HG03469 (cell line): ENCODE measurements around the gene SCGB1C1.
"Not testable (repeated sequence)": the region's sequence is repeated elsewhere in the genome, so short reads cannot be mapped to it uniquely, and the experiment has no call there.

Experiments
- ATAC-seq: cut with Tn5 transposase; IDR thresholded peaks from one replicate; pipeline ENCODE4 v1.9.1; 2021; ENCODE audit warnings: mild to moderate bottlenecking, moderate library complexity, moderate number of reproducible peaks; ENCODE audit not compliant: unreplicated experiment

The SCGB1C1 gene

DNA sequence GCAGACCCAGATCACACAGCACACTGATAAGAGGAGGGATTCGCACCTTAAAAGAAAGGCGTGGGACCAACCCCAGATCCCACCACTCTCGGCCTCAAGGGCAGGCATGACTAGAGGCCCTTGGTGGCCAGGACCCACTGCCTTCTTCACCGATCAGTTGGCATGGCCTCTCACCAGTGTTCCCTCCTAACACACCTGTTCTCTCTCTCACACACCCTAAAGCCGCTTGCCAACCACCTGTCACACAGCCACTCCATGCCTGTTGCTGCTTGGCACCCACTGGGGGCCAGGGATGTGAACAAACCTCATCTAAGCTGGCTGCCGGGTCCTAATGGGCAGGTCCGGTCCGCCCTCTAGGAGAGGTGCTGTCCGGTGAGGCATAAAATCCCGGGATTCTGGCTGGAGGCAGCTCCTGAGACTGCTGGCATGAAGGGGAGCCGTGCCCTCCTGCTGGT, at the start of gene SCGB1C1:
SCGB1C1 (plus strand) TSS at position 405 of the 455 bp plus-strand sequence; CDS start at position 427, 22 bp downstream.
- not testable (repeated sequence) for ATAC-seq

DNA sequence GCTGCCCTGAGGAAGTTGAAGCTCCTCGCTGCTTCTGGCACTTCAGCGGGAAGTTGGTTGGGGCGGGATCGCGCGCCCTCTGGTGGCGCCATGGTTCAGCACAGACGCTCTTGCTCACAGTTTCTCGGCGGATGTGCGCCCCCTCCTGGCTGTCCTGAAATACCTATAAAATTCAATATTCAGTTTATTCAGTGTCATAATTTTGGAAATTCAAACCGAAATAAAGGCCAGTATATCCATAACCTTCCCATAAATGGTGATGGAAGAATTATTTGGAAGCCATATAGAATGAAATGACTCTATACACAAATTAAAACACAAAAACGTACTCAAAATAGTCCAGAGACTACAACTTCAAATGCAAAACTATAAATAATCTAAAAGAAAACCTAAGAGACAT, 12.6 kb upstream of the SCGB1C1 start:
- not testable (repeated sequence) for ATAC-seq

DNA sequence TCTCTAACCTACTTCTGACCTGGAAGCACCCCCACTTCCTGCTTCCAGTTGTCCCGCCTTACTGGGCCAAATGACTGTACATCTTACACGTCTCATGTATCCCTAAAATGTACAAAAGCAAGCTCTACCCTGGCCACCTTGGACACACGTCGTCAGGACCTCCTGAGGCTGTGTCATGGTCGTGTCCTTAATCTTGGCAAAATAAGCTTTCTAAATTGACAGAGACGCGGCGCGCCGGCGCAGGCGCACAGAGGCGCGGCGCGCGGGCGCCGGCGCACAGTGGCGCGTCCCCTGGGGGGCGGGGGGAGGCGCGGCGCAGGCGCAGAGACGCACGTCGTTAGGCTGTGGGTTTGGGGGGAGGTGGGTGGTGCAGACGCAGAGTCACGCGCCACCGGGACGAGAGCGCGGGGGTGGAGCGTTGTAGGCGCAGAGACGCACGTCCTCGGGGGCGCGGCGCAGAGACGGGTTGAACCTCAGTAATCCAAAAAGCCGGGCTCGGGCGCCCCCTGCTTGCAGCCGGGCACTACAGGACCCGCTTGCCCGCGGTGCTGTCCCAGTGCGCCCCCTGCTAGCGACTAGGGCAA, 3.6 kb upstream of the SCGB1C1 start:
- ATAC-seq, result not testable (repeated sequence)

DNA sequence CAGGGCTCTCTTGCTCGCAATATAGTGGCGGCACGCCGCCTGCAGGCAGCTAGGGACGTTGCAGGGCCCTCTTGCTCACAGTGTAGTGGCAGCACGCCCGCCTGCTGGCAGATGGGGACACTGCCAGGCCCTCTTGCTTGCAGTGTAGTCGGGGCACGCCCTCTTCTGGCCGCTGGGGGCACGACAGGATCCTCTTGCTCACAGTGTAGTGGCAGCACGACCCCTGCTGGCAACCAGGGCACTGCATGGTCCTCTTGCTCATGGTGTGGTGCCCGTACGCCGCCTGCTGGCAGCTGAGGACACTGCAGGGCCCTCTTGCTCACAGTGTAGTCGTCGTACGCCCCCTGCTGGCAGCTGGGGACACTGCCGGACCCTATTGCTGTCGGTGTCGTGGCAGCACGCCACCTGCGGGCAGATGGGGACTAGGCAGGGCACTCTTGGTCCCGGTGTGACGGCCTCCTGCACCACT, 3.0 kb upstream of the SCGB1C1 start:
- ATAC-seq, result peak; percentile 59

DNA sequence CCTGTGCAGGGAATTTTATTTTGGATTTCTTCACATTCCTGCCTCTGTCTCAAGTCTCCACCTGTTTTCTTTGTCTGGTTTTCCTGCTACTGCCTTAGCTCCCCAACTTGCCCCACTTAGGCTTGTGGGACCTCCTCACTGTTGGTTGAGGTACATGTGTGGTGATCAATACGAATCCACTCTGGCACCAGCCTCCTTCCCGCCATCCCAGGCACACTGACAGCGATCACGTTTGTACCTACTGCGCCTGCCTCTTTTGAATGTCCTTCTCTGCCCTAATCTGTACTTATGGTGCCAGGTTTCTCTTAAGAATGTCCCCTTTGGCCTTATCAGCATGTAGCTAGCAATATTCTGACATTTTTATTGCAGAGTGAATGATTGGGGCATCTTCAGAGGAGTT, 2.3 kb upstream of the SCGB1C1 start:
- not testable (repeated sequence) for ATAC-seq

DNA sequence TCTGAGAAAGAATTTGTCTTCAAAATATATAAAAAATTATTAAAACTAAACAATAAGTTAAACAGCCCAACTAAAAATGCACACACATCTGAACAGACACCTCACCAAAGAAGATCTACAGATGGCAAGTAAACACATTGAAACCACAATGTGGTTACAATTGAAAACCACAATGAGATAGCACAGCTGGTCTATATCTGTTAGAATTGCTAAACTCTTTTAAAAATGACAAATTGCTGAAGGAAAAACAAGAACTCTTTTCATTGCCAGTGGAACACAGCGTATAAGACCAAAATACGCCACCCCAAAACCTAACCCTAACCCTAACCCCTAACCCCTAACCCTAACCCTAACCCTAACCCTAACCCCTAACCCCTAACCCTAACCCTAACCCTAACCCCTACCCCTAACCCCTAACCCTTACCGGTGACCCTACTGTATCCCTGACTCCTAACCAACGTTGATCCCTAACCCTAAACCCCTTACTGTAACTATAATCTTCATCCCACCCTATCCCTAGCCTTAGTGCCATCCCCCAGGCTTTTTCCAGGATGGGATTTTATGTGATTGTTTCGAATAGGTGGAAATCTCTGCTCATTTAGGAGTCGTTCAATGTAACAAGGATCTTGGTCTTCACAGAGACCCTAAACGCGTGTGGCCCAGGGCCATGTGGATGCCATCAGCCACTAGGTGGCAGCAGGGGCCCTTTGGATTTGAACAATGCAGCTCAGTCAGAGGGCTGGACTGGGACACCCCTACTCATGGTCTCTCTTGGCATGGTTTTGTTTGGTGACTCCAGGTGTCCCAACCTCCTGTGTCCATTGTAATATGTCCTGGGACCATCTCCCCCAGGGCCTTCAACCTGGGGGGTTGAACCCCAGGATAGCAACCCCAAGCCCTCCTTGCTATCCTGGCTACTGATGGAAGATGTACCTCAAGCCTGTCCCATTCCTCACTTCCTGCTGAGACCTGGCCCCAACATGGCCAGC, 1.1 kb upstream of the SCGB1C1 start:
- ATAC-seq, result not testable (repeated sequence)

DNA sequence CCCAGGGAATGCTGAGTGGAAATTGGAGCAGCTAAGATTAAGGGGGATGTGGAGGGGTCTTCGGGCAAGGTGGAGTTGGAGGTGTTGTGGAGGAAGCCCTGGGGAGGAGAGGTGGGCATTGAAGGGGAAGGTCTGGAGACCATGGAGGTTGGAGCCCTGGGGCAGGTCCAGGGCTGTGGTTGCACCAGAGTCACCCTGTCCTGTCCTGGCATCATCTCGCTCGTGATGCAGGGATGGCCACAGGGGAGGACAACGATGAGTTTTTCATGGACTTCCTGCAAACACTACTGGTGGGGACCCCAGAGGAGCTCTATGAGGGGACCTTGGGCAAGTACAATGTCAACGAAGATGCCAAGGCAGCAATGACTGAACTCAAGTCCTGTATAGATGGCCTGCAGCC, 603 bp downstream of the SCGB1C1 start:
- ATAC-seq, result not testable (repeated sequence)

DNA sequence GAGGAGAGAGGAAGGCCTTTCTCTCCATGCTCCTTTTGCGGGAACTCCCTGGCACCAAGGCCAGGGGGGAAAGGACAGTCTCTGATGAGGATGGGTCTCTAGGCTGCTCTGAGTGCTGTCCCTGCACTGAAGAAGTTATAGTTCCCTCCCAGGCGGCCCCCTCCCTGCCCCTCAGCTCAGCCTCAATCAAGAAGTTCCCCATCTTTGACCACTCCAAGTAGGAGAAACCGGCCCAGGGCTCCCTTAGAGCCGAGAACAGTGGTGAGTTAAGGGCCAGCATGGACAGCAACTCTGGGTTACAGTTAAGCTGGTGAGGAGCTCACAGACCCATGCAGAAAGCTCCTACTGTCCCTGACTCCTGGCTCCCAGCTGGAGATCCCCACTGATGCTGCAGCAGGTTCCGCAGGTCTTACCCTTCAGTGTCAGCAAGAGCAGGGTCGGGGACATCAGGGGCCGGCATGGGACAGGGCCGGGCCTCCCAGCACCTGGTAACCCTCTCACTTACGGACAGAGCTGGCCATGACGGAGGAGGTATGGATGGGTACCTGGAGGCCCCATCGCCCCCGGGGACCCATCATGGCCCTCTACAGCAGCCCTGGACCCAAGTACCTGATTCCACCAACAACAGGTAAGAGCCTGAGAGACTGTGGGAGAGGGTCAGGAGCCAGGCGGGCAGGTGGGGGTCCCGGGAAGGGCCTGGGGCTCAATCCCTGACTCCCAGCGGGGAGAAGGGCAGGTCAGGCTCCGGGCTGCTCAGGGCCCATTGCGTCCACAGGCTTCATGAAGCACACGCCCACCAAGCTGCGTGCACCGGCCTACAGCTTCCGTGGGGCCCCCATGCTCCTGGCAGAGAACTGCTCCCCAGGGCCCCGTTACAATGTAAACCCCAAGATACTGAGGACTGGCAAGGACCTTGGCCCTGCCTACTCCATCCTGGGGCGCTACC, 4.2 kb downstream of the SCGB1C1 start:
- no peak for ATAC-seq

DNA sequence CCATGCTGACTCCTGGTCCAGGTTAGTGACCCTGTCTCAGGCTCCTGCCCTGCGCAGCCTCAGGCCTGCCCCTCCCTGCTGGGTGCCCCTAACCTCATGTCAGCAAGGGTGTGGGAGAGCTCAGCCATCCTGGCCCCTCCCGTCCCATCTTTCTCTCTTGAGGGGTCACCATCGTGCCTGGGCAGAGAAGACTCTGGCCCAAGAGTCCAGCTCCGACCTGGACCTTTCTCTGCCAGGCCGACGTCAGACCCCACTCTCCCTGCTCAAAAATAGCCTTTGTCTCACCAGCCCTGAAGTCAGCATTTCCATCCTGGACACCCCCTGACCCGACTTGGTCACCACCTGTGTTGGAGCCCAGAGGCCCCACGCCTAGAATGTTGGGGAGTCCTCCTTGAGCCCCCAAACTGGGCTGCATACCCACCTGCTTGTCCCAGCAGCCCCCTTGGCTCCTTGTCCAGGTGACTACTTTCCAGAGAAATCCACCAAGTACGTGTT, 4.9 kb downstream of the SCGB1C1 start:
- no peak for ATAC-seq

DNA sequence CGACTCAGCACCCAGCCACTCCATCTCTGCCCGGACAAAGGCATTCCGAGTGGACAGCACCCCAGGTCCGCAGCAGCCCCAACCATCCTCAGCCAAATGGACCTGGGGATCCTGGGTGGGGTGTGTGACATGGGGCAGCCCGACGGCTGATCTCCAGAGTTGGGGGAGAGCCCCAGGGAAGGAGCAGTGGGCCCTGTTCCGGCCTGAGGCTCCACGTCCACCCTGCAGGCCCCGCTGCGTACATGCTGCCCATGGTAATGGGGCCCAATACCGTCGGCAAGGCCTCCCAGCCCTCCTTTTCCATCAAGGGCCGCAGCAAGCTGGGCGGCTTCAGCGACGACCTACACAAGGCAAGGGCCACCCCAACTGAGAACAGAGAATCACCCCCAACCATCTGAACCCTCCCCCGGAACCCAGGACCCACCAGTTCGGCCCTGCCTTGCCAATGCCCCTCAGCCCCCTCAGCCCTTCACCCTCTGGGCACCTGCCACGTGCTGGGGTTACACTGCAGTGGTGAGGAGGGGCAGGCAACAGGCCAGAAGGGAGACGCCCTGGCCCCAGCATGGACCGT, 5.4 kb downstream of the SCGB1C1 start:
- no peak for ATAC-seq

DNA sequence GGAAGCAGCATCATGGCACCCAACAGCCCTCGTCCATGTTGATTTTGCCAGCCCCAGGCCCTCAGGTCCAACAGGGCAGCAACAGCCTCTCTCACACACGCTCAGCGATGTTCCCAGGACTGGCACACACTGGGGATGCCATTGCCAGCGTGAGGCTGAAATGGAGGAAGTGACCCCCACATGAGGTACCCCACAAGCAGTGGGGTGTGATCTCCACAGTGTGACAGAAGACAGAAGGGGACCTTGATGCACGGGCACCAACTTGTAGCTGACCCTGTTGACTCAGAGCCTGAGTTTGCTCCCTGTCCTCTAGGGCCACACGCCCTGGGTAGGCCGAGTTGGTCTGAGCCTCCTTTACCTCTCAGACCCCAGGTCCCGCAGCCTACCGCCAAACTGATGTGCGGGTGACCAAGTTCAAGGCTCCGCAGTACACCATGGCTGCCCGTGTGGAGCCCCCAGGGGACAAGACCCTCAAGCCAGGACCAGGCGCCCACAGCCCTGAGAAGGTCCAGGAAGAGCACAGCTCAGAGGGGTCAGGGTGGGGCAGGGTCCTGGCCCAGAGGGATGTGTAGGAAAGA, 6.2 kb downstream of the SCGB1C1 start:
- no peak for ATAC-seq

DNA sequence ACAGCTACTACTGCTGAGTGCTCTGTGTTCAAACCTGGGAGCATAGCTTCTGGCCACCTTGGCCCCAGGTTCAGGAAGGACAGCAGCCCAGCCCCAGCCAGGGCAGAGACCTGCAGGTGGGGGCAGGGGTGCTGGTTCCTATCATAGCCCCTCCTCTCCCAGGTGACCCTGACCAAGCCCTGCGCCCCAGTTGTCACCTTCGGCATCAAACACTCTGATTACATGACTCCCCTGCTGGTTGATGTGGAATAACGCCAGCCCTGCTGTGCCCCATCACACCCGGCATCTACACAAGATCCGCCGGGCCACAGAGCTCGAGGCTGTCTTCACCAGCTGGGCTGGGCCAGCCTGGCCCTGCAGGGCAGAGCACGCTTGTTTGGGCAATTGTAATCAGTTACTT, 6.9 kb downstream of the SCGB1C1 start:
- no peak for ATAC-seq

DNA sequence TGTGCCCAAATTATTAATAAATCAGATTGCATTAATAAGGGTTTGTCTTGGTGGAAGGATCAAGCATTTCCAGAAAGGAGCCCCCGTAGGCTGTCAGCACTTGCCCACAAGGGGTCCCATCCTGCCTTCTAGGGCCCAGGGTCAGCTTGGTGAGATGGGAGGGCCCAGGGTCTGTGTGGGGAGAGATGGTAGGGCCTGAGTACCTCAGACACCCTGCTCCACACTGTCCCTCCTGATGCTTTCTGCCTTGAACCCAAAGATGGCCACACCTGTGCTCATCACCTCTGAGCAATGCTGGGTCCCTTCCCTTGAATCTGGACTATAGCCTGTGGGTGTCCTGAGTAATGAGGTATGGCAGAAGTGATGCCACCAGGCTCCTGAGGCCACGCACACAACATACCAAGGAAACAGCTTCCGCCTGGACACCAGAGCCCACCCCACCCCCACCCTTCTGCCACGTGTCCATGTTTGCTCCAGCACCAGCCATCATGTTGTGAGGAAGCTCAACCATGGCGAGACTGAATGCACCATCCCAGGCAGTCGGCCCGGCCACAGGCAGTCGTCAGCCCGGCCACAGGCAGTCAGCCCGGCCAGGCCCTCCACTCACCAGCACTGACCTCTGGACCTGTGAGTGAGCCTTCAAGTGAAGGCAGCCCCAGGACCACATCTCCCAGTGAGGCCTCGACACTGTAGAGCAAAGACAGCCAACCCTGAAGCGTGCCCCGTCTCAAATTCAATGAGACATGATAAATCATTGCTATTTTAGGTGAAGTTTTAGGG, 7.5 kb downstream of the SCGB1C1 start:
- ATAC-seq, result no peak

DNA sequence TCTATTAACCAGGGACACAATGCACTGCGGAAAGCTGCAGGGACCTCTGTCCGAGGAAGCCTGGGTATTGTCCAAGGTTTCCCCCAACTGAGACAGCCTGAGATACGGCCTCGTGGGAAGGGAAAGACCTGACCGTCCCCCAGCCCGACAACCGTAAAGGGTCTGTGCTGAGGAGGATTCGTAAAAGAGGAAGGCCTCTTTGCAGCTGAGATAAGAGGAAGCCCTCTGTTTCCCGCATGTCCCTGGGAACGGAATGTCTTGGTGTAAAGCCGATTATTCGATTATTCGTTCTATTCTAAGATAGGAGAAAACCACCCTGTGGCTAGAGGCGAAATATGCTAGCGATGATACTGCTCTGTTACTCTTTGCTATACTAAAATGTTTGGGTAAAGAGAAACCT, 9.1 kb downstream of the SCGB1C1 start:
- no peak for ATAC-seq

DNA sequence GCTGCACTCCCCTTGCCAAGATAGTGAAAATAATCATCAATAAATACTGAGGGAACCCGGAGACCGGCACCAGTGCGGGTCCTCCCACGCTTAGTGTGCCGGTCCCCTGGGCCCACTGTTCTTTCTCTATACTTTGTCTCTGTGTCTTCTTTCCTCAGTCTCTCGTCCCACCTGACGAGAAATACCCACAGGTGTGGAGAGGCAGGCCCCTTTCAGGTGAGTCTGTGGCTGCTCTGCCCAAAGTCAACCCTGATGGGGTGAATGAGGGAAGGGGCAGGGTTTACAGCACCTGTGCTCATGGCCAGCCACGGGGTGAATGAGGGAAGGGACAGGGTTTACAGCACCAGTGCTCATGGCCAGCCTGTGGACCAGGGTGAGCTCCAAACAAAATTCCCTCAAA, 9.6 kb downstream of the SCGB1C1 start:
- no peak for ATAC-seq

DNA sequence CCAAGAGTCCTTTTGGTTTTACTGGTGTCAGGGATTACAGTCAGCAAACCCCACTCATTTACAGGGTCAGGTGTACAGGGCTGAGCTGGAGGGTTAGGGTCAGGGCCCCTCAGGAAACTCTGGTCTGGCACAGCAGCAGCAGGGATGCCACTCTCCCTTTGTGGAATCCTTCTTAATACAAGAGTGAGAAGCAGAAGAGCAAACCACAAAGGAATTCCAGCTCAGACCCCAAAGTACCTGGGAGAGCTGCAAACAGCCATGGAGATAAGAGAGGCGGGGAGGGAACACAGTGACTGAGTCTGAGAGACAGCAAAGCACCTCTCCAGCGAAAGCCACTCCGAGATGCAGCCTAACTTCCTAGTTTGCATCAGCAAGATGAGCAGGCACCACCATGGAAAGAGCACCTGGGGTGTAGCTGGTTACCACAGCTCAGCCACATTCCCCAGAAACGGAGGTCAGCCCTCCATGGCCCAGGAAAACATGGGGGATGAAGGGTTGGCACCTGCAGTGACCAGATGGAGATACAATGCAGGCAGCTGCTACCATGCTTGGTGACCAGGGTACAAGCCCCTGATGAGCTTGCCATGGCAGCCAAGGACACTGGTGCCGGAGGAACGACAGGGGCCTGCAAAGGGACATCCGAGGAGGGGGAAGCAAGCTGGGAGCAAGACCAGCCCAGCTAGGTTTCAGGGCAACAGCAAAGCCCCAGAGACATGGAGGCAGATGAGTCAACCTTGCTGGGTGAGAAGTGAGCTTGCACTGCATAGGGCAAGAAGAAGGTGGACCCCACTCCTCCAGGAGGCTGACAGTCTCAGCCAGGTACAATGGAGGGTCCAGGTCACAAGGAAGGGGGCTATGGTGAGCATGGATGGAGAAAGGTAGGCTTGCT, 10.4 kb downstream of the SCGB1C1 start:
- ATAC-seq, result no peak

DNA sequence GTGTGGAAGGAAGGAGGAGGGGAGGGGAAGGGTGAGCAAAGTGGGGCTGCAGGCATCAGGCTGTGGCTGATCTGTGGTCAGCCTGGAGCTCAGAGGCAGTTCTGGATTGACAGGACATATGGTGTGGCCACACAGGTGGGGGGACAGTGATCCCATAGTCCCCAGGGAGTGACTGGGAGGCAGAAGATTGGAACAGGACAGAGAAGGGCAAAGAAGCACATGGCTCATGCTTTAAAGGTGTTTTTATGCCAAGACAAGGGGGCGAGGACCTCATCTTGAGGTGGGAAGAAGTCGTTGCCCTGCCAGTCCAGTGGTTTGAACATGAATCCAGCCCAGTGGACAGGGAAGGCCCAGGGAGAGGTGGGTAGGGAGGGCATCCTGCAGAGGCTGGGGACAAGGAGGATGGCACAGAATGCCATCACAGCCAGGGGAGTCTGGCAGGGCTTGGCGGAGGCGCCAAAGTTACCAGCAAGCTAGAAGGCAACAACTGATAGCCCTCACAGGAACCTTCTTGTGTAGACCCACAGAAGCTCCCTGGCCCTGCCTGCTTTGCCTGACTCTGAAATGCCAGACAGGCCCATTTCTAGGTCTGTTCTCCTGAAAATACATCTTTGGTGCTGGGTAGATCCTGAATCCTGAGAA, 11.2 kb downstream of the SCGB1C1 start:
- ATAC-seq, result no peak
